Fibroblast of skin of left quadriceps (primary cell): Measurements from ENCODE around the gene PAFAH2.

Source experiments
- DNase-seq, 2 experiments: peaks; one replicate each; pipeline ENCODE4 v3.0.0-alpha.2; 2013; ENCODE audit warnings: low read depth in 2 of 2

Gene PAFAH2

DNA sequence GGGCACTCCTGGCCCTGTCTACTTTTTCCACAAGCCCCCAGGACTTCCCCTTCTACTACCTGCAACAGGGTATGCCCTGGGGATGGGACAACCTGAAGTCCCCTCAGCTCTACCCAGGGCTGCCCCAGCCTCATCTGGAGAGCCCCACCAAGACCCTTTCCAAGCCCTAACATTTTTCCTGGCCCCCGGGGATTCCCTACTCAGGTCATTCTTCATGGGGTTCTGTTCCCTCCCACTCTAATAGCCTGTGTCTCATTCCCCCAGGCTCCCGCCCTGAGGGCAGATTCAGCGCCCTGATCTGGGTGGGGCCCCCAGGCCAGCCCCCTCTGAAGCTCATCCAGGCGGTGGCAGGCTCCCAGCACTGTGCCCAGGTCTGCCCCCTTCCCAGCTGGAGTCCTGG, 33.3 kb upstream of the PAFAH2 start:
- DNase-seq, result no peak

DNA sequence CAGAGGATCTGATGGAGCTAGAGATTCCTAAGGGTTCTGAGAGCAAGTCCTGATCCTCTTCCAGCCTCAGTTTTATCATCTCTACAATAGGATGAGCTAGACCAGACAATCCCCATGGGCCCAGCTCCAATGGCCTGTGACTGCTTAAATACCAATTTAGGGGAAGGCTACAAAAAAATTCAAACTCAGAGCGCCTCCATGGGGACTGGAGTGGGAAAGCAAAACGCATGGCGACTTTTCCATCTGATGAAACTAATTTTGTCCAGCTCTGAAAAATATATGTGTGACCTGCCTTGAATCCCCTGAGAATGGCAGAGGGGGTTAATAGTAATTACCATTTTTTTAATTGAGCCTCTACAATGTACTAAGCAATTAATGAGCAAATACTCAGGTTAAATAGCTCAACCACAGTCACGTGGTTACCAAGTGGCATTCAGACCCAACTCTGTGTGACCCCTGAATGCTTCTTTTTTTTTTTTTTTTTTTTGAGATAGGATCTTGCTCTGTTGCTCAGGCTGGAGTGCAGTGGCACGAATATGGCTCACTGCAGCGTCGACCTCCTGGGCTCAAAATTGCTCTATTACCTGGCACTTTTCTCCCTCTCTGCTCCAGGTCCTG, 32.1 kb upstream of the PAFAH2 start:
- no peak for DNase-seq

GRCh38 chr1:26029054-26029863, 31.4 kb upstream of the PAFAH2 start:
- no peak for DNase-seq

DNA sequence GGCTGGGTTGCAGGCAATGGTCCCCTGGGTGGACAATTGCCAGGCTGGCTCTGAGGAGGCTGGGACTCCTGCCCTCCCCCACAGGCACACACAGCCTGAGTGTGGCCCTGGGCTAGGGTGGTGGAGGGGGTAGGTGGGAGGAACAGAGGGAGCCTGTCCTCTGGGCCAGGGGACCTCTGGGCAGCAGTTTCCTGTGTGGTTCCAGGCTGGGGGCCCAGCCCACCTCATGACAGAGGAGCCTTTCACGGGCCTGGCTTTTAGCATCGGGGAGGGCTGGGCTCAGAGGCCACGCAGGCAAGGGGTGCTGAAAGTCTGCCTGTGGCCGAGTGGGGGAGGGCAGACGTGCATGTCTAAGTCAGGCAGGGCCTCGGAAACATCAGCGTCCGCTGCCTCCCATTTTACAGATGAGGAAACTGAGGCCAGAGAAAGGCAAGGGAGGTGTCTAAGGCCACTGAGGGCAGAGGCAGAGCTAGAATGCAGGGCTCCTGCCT, 30.7 kb upstream of the PAFAH2 start:
- no peak for DNase-seq

DNA sequence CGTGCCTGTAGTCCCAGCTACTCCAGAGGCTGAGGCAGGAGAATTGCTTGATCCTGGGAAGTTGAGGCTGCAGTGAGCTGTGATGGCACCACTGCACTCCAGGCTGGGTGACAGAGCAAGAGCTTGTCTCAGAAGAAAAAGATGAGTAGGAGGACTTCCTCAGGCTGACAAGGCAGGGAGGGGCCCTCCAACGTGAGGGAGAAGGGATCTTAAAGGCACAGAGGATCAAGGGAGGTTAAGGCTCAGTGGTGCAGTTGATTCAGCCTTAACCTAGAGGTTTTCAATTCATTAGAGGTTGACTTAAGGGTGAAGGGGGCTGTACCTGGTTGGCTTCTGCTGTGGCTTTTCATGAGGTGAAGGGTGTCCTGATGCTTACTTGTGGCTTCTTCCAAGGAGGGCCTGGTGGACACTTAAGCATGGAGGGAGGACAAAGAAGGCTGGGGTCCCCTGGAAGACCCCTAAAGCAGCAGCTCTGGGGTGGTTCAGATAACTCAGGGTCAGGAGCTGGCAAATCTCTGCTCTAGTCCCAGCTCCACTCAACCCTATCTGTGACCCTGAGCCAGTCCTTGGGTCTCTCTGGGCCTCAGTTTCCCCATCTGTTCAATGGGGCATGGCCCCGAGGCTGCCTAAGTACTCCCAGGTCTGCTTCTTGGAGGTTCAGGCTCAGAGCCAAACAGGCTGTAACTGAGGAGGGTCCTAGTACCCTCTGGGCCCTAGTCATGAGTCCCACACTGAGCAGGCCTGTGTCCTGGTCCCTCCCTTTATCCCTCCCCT, 30.0 kb upstream of the PAFAH2 start:
- DNase-seq, result no peak

GRCh38 chr1:26025517-26025916, 27.7 kb upstream of the PAFAH2 start:
- DNase-seq, result no peak

- no peak for DNase-seq
Measured at GRCh38 chr1:26025060-26025459, 27.2 kb upstream of the PAFAH2 start.

- no peak for DNase-seq
Measured at GRCh38 chr1:26023826-26024225, 26.0 kb upstream of the PAFAH2 start.

DNA sequence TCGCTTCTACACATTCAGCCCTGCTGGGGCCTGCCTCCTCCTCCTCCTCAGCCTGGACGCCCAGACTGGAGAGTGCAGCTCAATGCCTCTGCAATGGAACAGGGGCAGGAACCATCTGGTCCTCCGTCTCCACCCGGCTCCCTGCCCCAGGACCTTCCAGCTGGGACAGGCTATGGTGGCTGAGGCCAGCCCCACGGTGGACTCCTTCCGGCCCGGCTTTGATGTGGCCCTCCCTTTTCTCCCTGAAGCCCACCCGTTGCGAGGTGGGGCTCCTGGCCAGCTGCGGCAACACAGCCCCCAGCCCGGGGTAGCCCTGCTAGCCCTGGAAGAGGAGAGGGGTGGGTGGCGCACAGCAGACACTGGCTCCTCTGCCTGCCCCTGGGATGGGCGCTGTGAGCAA, 25.1 kb upstream of the PAFAH2 start:
- no peak for DNase-seq

GRCh38 chr1:26022404-26022779, 24.5 kb upstream of the PAFAH2 start:
- no peak for DNase-seq

GRCh38 chr1:26021647-26022403, 24.0 kb upstream of the PAFAH2 start, which contains the start of gene EXTL1:
Gene EXTL1 (plus strand): TSS chr1:26021775. CDS start chr1:26022647, 872 bp downstream.
- no peak for DNase-seq

GRCh38 chr1:26020941-26021646, 23.2 kb upstream of the PAFAH2 start:
- DNase-seq, result no peak

DNA sequence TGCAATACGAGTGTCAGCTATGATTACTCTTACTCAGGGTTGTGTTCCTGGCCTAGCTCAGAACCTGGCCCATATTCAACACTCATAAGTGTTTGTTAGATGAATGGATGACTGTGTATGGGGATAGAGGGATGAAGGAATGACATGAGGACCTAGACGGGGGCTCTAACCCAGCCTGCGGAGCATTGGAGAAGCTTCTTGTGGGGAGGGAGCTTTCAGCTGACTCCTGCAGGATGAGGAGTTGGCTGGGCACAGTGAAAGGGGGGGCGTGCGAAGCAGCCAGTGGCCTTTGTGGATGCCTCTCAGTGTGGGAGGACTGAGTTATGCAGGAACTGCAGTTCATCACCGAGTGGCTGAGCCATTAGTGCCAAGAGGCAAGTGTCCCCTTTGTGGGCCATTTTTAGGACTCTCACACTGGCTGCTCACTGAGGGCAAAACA, 22.5 kb upstream of the PAFAH2 start:
- DNase-seq, result no peak

DNA sequence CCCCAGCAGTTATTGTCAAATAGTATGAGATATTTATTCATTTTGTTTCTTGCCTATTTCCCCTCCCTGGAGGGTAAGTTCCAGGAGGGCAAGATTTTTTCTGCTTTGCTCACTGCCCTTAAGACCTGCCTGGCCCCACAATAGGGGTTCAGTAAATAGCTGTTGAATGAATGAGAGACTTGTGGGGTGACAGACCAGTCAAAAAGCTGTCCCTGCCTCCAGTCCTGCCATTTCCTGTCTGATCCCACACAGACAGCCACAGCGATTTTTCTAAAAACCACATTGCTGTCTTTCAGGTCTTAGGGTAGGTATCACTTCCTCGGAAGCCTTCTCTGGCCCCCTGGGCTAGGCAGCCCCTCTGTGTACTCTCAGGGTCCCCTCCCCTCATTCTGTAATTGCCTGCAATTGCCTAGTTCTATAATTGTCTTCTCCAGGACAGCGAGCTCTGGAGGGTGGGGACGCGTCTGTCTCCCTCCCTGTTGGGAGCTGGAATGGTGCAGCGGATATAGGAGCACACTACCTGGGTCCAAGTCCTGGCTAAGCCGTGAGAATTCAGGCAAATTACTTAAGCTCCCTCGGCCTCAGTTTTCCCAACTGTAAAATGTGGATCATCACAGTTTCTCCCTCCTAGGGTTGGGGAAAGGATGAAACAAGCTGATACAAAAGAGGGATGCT, 21.9 kb upstream of the PAFAH2 start:
- DNase-seq, result no peak

GRCh38 chr1:26017606-26018005, 19.7 kb upstream of the PAFAH2 start:
- DNase-seq, result peak in 1 of 2 experiments; percentile 43

DNA sequence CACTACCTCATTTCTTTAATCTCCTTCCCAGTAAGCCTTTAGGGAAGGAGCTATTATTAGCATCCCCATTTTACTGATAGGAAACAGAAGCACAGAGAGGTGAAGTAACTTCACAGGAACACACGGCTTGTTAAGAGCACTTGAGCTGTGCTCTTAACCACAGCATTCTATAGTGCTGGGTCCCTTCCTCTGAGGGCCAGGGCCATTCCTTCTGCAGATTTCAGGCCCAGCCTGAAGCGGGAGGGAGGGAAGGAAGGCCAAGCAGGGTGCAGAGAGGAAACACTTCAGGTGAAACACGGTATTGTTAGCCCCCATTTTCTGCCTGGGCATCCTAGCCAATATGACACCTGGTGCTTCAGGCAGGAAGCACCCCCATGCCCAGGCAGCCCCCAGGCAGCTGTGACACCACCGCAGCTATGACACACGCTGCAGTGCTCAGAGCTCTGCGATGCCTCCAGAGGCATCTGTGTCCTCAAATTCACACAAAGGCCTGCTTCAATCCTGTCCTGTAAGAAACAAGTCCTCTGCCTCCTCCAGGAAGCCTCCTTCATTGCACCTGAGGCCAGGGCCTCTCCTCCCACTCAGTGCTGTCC, 19.2 kb upstream of the PAFAH2 start:
- DNase-seq, result no peak

DNA sequence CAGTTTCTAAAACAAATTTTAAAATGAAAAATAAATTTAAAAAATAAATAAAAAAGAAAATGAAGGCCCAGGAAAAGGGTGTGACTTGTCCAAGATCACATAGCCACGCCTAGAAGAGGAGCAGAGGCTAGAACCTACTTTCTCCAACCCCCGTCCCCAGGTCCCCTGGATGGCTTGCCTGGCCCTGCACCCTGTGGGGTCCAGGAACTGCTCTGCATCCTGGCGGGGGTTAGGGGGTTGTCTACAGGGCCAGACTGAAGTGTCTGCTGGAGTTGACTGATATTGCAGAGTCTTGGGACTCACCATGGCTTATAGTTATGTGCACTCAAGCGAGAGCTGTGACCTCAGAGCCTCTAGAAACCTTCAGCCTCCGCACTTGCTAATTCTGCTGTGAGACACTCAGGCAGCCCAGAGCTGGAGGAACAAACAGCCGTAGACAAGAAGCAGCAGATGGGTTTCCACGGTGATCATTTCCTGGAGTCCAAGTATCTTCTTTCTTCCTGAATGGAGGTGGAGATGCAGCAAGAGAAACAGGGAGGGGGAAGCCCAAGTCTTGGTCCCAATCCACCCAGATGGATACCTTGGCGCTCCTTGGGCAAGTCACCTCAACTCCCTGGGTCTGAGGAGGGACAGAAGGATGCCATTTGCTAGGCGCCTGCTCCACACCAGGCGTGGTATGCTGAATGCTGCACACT, 18.5 kb upstream of the PAFAH2 start:
- no peak for DNase-seq

GRCh38 chr1:26015358-26015757, 17.5 kb upstream of the PAFAH2 start:
- peak in 1 of 2 experiments; percentile 51 for DNase-seq

DNA sequence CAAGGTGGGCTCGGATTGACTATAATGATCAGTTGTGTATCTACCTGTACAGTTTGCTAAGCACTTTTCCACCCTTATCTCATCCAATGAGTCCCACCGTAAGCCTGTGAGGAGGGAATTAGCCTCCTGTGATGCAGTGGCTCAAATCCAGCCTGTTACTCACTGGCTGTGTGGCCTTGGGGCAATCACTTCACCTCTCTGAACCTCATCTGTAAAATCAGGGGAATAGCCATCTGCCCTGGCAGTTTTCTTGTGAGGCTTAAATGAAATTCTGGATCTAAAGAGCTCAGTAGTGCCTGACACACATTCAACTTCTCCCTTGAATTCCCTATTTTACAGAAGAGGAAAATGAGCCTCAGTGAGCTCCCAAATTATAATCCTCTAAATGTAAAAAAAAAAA, 16.3 kb upstream of the PAFAH2 start:
- DNase-seq, result no peak
